CD4-positive, alpha-beta T cell (primary cell): Measurements from ENCODE around the gene PRR16. TPM values are rescaled to one million over a fixed set of nuclear protein-coding genes. Genes with fewer than 3 reads are reported as not detected.
"Not testable (repeated sequence)": the region's sequence is repeated elsewhere in the genome, so short reads cannot be mapped to it uniquely, and the experiment has no call there.

Source experiments
- ATAC-seq: fragments of 200-7000 bp; cut with Tn5 transposase; one replicate; pipeline ENCODE4 v1.10.0; 2022; ENCODE audit warnings: mild to moderate bottlenecking; ENCODE audit not compliant: poor library complexity
- CTCF ChIA-PET: fragments of 350-600 bp; sonication (Branson Sonifier 250); formaldehyde crosslinking; loops from one replicate; lab custom pipeline; 2021; ENCODE audit warnings: antibody characterized with exemption, inconsistent platforms; lab: Charles Lee
- POLR2A ChIA-PET: fragments of 350-600 bp; sonication (Branson Sonifier 250); formaldehyde crosslinking; loops from one replicate; lab custom pipeline; 2021; ENCODE audit warnings: antibody characterized with exemption, inconsistent platforms; lab: Charles Lee
- DNase-seq, 14 experiments: peaks; one replicate each; pipeline ENCODE4 v3.0.0-alpha.2; 2013 to 2020; ENCODE audit warnings: mixed read lengths in 2 of 14
- H3K27ac ChIP-seq, 2 donors: one replicate each; pipeline versions ENCODE4 v1.5.1 to v1.7.0; 2013; ENCODE audit warnings: low read length in 2 of 2, low read depth in 1 of 2, mild to moderate bottlenecking in 1 of 2
- H3K27me3 ChIP-seq, 2 experiments: 1 replicate in 1 of 2; 2 replicates in 1 of 2; pipeline versions ENCODE4 v1.6.1 to v1.7.0; 2013; ENCODE audit warnings: low read length in 2 of 2, control low read depth in 1 of 2, mild to moderate bottlenecking in 1 of 2, moderate library complexity in 1 of 2; ENCODE audit not compliant: insufficient read depth in 2 of 2, control insufficient read depth in 1 of 2
- H3K36me3 ChIP-seq: one replicate; pipeline ENCODE4 v1.6.1; 2013; ENCODE audit warnings: low read length, control low read depth; ENCODE audit not compliant: insufficient read depth
- H3K4me1 ChIP-seq: one replicate; pipeline ENCODE4 v1.6.1; 2013; ENCODE audit warnings: low read length, control low read depth; ENCODE audit not compliant: insufficient read depth
- H3K4me3 ChIP-seq: one replicate; pipeline ENCODE4 v1.5.1; 2013; ENCODE audit warnings: mild to moderate bottlenecking, low read length, moderate library complexity
- H3K9me3 ChIP-seq, 2 experiments: 1 replicate in 1 of 2; 2 replicates in 1 of 2; pipeline versions ENCODE4 v1.6.1 to v1.7.0; 2013; ENCODE audit warnings: low read length in 2 of 2, mild to moderate bottlenecking in 2 of 2, control low read depth in 1 of 2, moderate library complexity in 1 of 2; ENCODE audit not compliant: control insufficient read depth in 1 of 2, insufficient read depth in 1 of 2
- H3K27ac Mint-ChIP-seq: one replicate; pipeline ENCODE4 v1.8.0; 2020; ENCODE audit warnings: mixed read lengths
- H3K27me3 Mint-ChIP-seq: one replicate; pipeline ENCODE4 v1.8.0; 2021; ENCODE audit warnings: mixed read lengths
- H3K36me3 Mint-ChIP-seq: one replicate; pipeline ENCODE4 v1.8.0; 2021; ENCODE audit warnings: low read depth, mixed read lengths
- H3K4me1 Mint-ChIP-seq: one replicate; pipeline ENCODE4 v1.8.0; 2021; ENCODE audit warnings: low read depth, mixed read lengths
- H3K4me3 Mint-ChIP-seq: one replicate; pipeline ENCODE4 v1.8.0; 2020; ENCODE audit warnings: mild to moderate bottlenecking, mixed read lengths
- H3K9me3 Mint-ChIP-seq: one replicate; pipeline ENCODE4 v1.8.0; 2020; ENCODE audit warnings: mixed read lengths
- intact Hi-C, 2 experiments: fragments of 100-400 bp; cut with DNase I in 1 of 2; cut with micrococcal nuclease in 1 of 2; formaldehyde crosslinking; loops; one replicate each; pipeline versions ENCODE4 v1.15.1 to v1.9.0; 2023 to 2025; cut with DNase I, micrococcal nuclease
- total RNA-seq, 174 experiments: library from RNA in 2 of 174; stranded (reverse) in 2 of 174; gene quantifications; one replicate each; pipeline ENCODE4 v1.2.3 and lab custom pipeline; 2021 to 2026
- TF ChIP-seq, protein P1 (sequence below): fragments of 200-600 bp; IDR thresholded peaks from one replicate; pipeline ENCODE4 v1.8.0; 2022; ENCODE audit warnings: antibody characterized with exemption, mild to moderate bottlenecking

Gene PRR16
- total RNA-seq, 2 experiments from 2014 or later = not detected

DNA sequence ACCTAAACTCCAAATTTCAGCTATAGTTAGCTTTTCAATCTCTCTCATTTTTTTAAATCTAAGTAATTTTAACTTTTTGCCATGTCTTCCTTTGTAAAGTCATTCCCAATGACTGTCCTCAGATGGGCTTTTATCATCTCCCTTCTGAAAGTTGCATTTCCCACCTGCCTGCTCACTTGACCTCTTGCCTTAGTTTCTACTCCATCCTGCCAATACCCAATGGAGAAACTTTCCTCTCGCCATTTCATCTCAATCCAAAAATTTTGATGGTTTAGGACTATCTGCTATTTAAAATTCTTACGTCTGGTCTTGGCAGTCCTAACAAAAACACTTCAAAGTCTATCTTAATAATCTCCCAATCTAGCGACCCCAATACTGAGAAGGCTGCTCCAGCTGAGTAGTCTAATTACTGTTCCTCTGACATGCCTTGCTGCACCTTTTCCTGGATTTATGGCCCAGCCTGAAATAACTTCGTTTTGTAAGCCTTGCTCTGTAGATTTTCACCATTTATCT, 231.3 kb downstream of the PRR16 start:
- H3K36me3 Mint-ChIP-seq = no peaks in the 10 kb centered on the region
- no peaks in the 10 kb centered on the region for H3K27me3 ChIP-seq
- no peaks in the 10 kb centered on the region for H3K4me1 ChIP-seq
- peaks cover 12% of the 10 kb centered on the region for H3K9me3 Mint-ChIP-seq
- no peaks in the 10 kb centered on the region for H3K27me3 Mint-ChIP-seq
- TF ChIP-seq, protein P1, sequence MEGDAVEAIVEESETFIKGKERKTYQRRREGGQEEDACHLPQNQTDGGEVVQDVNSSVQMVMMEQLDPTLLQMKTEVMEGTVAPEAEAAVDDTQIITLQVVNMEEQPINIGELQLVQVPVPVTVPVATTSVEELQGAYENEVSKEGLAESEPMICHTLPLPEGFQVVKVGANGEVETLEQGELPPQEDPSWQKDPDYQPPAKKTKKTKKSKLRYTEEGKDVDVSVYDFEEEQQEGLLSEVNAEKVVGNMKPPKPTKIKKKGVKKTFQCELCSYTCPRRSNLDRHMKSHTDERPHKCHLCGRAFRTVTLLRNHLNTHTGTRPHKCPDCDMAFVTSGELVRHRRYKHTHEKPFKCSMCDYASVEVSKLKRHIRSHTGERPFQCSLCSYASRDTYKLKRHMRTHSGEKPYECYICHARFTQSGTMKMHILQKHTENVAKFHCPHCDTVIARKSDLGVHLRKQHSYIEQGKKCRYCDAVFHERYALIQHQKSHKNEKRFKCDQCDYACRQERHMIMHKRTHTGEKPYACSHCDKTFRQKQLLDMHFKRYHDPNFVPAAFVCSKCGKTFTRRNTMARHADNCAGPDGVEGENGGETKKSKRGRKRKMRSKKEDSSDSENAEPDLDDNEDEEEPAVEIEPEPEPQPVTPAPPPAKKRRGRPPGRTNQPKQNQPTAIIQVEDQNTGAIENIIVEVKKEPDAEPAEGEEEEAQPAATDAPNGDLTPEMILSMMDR = no peak
- intact Hi-C loops = no loop called here
- ATAC-seq = no peak
- no peak overlapping the region for H3K27ac ChIP-seq
- no peaks in the 10 kb centered on the region for H3K4me1 Mint-ChIP-seq
- peaks cover 0 to 13% of the 10 kb centered on the region in 2 experiments for H3K9me3 ChIP-seq
- H3K4me3 ChIP-seq = no peak overlapping the region
- ChIA-PET CTCF (no interaction called here), POLR2A (no interaction called here)
- no peak overlapping the region for H3K27ac Mint-ChIP-seq
- no peak overlapping the region for H3K4me3 Mint-ChIP-seq
- no peaks in the 10 kb centered on the region for H3K36me3 ChIP-seq
- no peak for DNase-seq

DNA sequence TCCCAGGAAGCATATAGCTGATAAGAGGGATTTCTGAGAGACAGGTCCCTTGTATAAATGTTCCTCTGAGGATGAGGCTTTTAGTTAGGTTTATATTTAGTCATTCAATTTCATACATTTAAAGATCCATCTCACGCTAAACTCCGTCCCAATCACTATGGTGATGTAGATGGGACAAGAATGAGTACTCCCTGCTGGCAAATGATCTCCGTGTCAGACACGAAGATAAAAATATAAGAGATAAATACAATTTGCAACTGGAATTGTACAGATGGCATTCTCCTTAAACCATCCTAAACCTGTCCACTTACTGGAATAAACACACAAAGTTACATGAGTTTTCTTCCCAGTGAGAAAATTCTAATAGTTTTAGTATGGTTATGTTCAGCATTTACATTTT, 233.0 kb downstream of the PRR16 start:
- no peak for ATAC-seq
- Histone ChIP-seq H3K27ac (no peak overlapping the region), H3K9me3 (peaks cover 0 to 13% of the 10 kb centered on the region in 2 experiments), H3K4me1 (no peaks in the 10 kb centered on the region), H3K36me3 (no peaks in the 10 kb centered on the region), H3K27me3 (no peaks in the 10 kb centered on the region), H3K4me3 (no peak overlapping the region)
- Mint-ChIP-seq H3K9me3 (peaks cover 11% of the 10 kb centered on the region), H3K36me3 (no peaks in the 10 kb centered on the region), H3K27me3 (peaks cover 9% of the 10 kb centered on the region), H3K27ac (no peak overlapping the region), H3K4me3 (no peak overlapping the region), H3K4me1 (no peaks in the 10 kb centered on the region)
- TF ChIP-seq, protein P1 = no peak
- POLR2A ChIA-PET = no interaction called here
- CTCF ChIA-PET = no interaction called here
- DNase-seq = no peak
- intact Hi-C loops = no loop called here

DNA sequence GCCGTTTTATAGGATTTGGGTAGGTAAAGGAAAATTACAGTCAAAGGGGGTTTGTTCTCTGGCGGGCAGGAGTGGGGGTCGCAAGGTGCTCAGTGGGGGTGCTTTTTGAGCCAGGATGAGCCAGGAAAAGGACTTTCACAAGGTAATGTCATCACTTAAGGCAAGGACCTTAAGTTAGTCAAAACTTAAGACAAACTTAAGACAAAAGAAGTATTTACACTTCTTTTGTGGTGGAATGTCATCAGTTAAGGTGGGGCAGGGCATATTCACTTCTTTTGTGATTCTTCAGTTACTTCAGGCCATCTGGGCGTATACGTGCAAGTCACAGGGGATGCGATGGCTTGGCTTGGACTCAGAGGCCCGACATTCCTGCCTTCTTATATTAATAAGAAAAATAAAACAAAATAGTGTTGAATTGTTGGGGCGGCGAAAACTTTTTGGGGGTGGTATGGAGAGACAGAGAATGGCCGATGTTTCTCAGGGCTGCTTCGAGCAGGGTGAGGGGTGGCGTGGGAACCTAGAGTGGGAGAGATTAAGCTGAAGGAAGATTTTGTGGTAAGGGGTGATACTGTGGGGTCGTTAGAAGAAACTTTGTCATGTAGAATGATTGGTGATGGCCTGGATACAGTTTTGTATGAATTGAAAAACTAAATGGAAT, 233.7 kb downstream of the PRR16 start:
- H3K36me3 ChIP-seq, H3K4me1 Mint-ChIP-seq, H3K27ac ChIP-seq, intact Hi-C loops, H3K27me3 ChIP-seq, H3K36me3 Mint-ChIP-seq, ATAC-seq, DNase-seq, CTCF ChIA-PET, H3K4me1 ChIP-seq, POLR2A ChIA-PET, H3K4me3 Mint-ChIP-seq, H3K4me3 ChIP-seq, H3K27ac Mint-ChIP-seq: not testable (repeated sequence)
- H3K9me3 ChIP-seq = peaks cover 0 to 13% of the 10 kb centered on the region in 2 experiments
- Mint-ChIP-seq H3K27me3 (peaks cover 12% of the 10 kb centered on the region), H3K9me3 (peaks cover 11% of the 10 kb centered on the region)

DNA sequence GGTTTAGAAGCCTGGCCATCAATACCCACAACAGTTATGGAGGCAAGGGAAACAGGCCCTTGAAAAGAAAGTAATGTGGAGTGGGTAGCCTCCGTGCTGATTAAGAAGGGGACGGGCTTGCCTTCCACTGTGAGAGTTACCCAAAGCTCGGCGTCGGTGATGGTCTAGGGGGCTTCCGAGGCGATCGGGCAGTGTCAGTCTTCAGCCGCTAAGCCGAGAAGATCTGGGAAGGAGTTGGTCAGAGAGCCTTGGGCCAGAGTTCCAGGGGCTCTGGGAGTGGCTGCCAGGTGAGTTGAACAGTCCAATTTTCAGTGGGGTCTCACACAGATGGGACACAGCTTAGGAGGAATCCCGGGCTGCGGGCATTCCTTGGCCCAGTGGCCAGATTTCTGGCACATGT, 236.6 kb downstream of the PRR16 start:
- CTCF ChIA-PET, POLR2A ChIA-PET, H3K36me3 Mint-ChIP-seq: not testable (repeated sequence)

DNA sequence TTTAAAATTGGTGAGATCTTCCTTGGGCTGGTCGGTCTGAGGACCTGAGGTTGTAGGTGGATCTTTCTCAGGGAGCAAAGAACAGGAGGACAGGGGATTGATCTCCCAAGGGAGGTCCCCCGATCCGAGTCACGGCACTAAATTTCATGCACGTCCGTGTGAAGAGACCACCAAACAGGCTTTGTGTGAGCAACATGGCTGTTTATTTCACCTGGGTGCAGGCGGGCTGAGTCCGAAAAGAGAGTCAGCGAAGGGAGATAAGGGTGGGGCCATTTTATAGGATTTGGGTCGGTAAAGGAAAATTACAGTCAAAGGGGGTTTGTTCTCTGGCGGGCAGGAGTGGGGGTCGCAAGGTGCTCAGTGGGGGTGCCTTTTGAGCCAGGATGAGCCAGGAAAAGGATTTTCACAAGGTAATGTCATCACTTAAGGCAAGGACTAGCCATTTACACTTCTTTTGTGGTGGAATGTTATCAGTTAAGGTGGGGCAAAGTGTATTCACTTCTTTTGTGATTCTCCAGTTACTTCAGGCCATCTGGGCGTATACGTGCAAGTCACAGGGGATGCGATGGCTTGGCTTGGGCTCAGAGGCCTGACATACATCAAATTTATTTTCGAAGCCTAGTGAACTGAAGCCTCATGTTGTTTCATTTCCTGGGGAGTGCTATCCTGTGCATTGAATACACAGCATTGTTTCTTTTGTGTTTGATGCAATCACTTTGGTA, 238.9 kb downstream of the PRR16 start:
- H3K4me3 ChIP-seq, H3K4me1 ChIP-seq, POLR2A ChIA-PET, intact Hi-C loops, H3K9me3 ChIP-seq, H3K9me3 Mint-ChIP-seq, H3K36me3 ChIP-seq, H3K27ac Mint-ChIP-seq, H3K4me3 Mint-ChIP-seq, H3K27ac ChIP-seq, CTCF ChIA-PET, H3K4me1 Mint-ChIP-seq, ATAC-seq, H3K36me3 Mint-ChIP-seq, H3K27me3 ChIP-seq, DNase-seq: not testable (repeated sequence)
- peaks cover 12% of the 10 kb centered on the region for H3K27me3 Mint-ChIP-seq

More for the DNA sequence above, 236.6 kb downstream of the PRR16 start:
- H3K4me1 Mint-ChIP-seq, ATAC-seq, intact Hi-C loops, H3K27me3 ChIP-seq, DNase-seq, H3K4me3 Mint-ChIP-seq, H3K27ac ChIP-seq, H3K4me3 ChIP-seq, H3K9me3 ChIP-seq, H3K4me1 ChIP-seq, H3K27ac Mint-ChIP-seq, H3K36me3 ChIP-seq: not testable (repeated sequence)
- H3K9me3 Mint-ChIP-seq = peaks cover 11% of the 10 kb centered on the region
- peaks cover 12% of the 10 kb centered on the region for H3K27me3 Mint-ChIP-seq
